GM21529 (cell line): ENCODE data around the gene ORC5.

Source experiments
- ATAC-seq: cut with Tn5 transposase; IDR thresholded peaks from one replicate; pipeline ENCODE4 v1.9.1; 2021; ENCODE audit not compliant: unreplicated experiment

ORC5 gene

DNA sequence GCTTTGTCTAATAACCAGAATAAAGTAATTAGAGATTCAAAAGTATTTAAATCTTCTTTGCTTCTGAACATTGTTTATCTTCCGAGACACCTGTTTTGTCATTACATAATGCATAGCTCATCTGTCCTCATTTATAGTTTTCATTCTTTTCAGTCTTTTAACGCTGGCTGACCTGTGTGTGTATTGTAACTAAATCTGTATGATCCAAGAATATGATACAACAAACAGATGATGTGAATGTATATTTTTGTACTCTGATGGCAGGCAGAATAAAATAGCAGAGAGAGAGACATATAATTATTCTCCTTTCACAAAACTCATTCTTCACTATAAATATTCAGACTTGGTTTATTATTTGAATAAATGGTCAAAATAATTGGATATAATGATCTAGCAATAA lies 80.6 kb downstream of the ORC5 start:
- ATAC-seq: no peak

DNA sequence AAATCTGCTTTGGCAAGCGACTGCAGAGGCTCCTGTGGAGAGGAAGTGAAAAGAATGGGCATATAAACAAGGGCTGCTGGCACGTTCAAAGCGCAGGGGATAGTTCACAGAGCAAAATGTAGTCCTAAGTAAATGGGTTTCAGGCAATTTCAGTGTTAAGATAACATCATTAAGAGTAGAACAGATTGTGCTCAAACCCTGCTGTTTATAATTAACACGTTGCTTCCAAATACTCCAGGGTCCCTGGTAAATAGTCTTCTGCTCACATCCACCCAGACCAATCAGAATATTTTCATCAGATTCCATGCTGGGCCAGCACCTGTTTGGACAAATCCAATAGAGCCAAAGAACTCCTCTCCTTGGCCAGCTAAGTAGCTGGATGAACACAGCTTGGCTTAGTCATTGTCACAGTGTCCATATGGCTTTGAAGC lies 81.4 kb downstream of the ORC5 start:
- no peak for ATAC-seq

DNA sequence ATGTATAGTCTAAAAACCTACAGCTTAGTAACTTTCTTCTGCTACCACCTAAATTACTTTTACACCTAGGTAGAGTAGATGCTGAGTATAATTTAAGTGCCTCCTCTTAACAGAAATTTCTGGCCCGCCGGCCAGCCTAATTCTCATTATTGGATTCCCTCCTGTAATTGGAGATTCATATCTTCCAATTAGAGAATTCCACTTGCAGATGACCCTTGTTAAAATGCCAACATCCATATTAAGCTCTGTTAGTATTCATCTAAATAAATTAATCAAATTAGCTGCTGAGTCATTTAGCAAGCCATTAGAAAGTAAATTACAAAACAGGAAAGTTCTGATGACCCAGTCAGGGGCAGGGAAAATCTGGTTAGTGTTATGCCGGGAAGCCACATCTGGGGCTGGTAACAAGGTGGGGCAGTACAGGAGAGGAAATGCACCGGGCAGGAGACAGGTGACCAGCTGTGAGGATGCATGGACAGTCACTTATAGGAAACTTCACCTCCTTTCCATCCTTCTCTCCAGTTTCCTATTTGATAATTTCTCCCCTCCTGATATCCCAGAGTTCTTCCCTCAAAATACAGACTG lies 82.8 kb downstream of the ORC5 start:
- no peak for ATAC-seq

GRCh38 chr7:104124469-104124868 lies 83.3 kb downstream of the ORC5 start:
- no peak for ATAC-seq

DNA sequence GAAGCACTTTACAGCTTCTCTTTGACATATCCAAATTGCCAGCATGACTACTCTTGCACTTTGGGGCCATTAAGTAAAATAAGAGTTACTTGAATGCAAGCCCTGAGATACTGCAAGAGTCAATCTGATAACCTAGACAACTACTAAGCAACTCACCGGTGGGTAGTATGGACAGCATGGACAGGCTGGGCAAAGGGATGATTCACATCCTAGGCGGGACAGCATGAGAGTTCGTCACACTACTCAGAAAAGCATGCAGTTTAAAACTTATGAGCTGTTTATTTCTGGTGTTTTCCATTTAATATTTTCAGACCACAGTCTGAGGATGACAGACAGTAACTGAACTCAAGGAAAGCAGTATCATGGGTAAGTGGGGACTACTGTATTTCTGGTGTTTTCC lies 84.0 kb downstream of the ORC5 start:
- no peak for ATAC-seq

GRCh38 chr7:104113788-104114187 lies 94.0 kb downstream of the ORC5 start:
- no peak for ATAC-seq

- no peak for ATAC-seq
Observed at GRCh38 chr7:104112623-104113022, 95.2 kb downstream of the ORC5 start.

DNA sequence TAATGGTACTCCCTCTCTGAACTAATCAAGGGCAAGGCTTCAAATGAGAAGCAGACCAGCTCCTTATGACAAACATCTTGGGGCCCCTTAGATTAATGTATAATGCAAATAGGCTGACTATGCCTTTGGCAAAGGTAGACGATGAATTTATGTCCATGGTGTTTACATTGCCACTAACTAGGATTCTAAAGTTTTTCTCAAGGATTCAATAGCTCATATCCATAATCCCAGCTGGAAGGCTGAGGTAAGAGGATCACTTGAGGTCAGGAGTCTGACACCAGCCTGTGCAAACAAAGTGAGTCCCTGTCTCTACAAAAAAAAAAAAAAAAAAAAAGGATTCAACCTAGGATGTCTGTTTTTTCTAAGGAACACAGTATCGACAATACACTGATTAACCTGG lies 96.5 kb downstream of the ORC5 start:
- ATAC-seq: no peak

- no peak for ATAC-seq
Observed at GRCh38 chr7:104106108-104106905, 101.5 kb downstream of the ORC5 start.

- ATAC-seq: no peak
Observed at GRCh38 chr7:104098890-104099289, 108.9 kb downstream of the ORC5 start.

- no peak for ATAC-seq
Observed at GRCh38 chr7:104096683-104097082, 111.1 kb downstream of the ORC5 start.

DNA sequence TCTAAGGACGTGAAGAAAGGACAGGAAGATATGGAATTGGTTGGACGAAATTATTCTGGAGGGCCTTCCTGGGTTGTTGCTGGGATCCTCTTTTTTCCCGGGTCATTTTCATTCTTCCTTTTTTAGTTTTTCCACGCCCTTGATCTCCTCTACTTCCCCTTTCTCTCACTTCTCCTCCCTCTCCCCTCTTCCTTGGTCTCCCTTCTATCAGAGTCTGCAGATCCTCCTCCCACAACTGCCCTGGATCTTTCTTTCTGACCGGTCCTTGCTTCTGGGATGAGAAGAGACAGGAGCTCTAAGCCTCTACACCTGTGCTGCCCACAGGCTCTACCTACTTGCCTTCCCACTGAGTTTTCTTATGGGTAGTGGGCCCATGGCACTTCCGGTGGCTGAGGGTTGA lies 114.7 kb downstream of the ORC5 start:
- ATAC-seq: no peak

GRCh38 chr7:104091242-104091641 lies 116.6 kb downstream of the ORC5 start:
- no peak for ATAC-seq

DNA sequence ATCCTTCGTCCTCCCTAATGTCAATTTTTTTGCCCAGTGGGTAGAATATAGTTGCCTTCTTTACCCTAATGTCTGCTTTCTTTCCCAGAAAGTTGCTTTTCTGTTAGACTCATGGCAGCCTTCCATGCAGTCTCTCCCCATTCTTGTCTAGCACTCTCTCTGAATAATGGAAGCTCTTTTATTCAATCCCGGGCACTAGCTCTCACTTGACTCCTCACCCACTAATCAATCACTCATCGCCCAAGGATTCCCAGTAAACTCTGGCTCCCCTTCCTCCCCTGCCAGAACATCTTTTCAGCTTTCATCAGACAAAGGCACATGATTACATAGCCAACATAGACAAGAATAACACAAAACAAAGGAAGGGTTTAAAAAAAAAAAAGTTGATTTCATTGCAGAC lies 118.2 kb downstream of the ORC5 start:
- ATAC-seq: no peak

- ATAC-seq: no peak
Observed at GRCh38 chr7:104089061-104089460, 118.8 kb downstream of the ORC5 start.
